CD4-positive, alpha-beta T cell treated with Interleukin-17A for 1 hour (primary cell): ENCODE data around the gene SMLR1.

Experiments
- DNase-seq: peaks from one replicate; pipeline ENCODE4 v3.0.0-alpha.2; 2020

SMLR1 gene

DNA sequence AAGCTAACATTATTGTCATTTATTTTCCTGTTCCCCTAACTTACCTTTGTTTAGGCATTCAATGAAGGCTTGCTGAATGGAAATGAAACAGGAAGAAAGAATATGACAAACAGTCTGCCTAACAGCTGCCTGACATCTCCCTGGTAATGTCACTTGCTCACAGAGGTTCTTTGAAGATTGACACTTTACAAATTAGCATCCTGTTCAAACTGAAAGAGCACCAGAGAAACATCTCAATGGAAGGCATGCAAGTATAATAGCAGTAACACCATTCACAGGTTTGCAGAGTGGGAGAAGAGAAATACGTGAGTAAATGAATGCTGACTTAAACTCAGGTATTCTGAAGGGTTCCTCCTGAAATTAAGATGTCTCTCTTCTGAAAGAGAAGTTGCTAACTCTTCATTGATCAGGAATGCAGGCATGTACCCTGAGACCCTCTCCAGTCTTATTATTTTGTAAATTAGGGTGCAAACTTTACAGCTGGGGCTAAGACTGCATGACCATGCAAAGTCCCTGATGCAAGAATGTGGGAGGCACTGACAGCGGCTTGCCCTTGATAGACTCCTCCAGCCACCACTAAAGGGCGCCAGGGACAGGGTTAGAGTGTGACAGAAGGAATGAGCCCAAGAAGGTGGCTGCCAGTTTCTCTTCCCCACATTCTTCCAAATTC lies 1.3 kb upstream of the SMLR1 start:
- no peak for DNase-seq

DNA sequence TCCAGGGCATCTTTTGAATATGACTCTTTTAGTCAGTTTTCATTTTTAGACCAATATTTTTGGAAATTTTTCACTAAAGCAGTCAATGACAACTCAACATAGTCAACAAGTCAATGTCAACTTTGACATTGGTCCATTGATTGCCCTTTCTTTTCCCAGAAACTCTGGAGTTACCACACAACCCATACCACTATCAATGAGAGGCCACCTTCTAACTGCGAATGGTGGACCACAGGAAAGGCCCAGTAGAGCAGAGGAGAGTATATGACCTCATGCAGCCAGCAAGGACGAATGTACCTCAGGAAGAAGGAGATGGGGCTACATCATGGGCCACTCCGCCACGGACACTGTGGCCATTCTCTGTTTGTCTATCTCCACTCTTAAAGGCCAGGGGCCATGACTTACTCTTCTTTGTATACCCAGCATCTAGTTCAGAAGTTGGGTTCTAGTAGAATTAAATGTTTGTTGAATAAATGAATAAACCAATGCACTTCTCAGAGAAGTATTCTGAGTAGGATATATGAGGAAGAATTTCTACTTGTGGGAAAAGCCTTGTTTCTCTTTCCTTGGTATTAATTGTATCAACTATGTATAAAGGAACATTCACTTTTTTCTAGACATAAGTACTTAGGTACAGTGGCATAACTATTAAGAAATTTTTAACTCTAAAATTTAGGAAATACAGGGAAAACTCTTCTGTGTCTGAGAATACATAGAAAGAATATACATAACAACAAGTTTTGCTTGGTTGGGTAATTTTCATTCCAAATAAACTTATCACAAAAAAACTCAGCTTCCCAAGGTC lies 562 bp upstream of the SMLR1 start:
- DNase-seq, result no peak

DNA sequence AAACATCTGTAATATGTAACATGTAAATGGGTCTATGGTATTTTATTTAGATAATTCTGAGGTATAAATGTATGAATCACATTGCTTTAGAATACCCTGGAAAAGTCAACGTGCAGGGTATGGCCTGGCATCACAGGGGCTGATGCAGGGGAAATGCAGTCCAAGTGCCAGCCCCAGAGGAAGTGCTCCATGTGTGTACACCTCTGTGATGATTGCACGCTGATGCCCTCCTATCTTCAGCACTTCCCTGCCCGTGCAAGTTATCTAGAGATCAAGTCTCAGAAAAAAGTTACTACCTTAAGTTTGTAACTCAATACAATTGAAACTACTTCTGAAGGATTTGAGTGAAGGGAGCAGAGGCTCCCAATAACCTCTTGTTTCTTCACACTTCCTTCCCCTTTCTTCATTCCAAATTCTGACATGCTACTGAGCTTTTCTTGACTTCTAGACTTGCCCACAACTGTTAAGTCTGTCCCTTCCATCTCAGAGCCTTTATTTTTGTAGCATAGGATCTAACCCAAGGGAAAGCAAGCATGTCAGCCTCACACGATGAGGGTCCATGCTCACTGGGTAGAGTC lies 2.2 kb downstream of the SMLR1 start:
- DNase-seq, result no peak

DNA sequence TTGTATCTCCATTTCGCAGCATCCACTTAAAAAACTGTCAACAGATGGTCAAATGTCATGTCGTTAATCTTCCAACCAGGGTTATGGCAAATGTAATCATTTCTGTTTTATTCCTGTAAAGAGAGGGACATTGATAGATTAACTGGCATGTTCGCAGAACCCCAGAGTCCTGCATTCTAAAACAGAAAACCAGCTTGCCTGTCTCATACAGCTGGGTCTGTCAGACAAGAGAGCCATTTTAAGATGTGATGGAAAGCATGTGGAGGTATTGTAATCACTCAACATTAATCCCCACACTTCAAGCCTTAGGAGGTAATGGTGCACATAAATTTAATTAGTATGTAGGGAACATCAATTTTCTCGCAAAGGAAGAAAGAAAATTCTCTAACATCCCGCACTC lies 4.4 kb downstream of the SMLR1 start:
- no peak for DNase-seq

DNA sequence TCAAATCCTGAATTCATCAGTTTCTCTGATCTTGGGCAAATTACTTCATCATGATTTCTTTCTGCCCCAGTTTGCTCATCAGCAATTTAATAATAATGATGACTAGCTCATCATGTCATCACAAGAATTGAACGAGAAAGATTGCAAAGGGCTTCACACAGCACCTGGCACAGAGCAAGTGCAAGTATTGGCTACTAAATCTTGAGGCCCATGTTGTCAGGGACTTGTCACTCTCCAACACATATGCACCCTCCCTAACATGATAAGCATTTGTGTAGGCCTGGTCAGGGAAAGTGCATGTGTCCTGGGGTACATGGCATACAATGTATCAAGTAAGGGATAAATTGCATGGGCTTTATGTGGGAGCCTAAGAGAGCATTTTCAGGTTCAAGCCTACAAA lies 6.4 kb downstream of the SMLR1 start:
- no peak for DNase-seq

DNA sequence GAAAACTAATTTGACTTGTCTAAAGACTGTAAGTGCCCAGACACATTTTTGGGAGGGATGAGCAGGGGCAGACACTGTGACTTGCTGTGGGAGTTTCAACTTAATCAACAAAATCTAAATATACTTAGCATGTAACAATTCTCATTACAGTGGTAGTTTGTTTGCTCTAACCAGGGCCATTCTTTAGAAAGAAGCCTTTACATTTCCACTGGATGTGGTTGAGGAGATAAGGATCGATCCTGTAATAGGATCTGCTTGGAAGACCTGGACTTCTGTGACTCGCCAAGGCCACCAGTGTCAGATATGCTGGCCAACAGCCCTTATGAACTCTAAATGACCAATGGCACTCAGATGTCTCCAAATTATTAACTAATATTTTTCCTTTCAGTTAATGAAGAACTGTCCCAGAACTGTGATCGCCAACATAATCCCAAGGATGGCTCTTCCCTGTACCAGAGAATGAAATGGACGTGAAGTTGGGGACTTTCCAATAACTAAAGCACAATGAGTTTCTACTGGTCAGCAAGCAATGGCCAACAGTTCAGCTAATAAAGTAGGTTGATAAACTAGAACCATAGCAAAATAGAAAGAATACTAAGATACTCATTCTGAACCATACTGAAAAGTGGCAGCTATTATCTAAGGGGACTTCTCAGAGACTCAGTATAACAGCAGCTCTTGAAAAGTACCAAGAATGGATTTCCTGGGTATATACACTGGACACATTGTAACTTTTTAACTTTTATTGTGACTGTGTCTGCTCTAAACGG lies 7.5 kb downstream of the SMLR1 start:
- DNase-seq, result no peak

DNA sequence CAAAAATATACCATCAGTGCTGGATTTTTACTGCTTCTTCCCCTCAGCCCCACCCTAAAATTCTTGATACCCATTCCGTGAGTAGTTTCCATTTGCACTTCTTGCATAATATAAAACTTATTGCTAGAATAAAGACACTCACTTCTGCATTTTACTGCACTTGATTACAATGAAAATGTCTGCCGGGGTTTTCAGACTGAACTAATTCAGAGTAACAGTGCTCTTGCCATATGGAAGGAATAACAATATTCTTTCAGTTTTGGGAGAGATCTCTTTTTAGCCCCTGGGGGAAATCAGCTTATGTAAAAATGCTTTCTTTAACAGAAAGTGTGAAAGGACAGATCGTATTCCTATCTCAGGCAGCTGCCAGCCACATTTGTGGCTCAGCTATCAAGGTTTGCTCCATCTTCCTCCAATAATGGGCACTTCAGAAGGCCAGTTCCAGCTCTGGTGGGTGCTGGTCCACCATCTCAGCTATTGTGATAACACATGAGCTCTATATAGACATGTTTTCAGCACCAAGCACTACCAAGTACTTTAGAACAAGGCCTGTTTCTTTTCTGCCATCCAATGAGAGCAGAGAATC lies 8.9 kb downstream of the SMLR1 start:
- DNase-seq, result no peak

DNA sequence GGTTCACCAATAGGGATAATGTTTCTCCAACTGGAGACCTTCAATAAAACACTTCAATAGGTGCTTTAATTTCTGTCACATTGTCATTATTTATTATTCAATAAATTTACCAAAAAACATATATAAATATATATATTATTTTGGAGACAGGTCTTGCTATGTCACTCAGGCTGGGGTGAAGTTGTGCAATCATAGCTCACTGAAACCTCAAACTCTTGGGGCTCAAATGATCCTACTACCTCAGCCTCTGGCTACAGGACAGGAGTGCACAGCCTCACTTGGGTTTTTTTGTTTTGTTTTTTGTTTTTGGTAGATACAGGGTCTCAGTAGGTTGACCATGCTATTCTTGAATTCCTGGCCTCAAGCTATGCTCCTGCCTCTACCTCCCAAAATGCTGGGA lies 9.9 kb downstream of the SMLR1 start:
- DNase-seq, result no peak

DNA sequence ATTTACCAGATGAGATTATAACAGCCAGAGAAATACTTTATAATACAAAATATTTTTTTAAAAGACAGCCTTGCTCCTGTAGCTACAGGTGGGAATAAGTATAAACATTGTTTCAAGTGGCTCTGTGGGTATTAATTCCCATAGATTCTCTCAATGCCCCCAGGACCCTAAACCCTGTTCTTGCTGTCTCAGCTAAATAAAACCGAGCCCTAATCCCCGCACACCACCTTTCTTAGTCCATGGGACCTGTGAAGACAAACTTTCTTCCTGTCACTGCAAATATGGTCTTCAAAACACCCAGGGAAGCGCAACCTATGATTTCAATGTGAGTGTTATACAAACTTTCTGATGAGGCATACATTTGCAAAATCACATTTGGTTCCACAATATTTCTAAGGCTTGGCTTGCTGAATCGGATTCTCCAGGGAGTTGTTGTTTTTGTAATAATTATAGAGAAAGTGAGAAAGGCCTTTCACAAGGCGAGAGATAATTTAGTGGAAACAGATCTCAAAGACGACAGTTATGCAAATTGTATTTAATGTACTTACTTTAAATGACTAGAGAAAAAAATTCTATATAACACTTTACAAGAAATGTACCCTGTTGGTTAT lies 11.1 kb downstream of the SMLR1 start:
- DNase-seq, result no peak

DNA sequence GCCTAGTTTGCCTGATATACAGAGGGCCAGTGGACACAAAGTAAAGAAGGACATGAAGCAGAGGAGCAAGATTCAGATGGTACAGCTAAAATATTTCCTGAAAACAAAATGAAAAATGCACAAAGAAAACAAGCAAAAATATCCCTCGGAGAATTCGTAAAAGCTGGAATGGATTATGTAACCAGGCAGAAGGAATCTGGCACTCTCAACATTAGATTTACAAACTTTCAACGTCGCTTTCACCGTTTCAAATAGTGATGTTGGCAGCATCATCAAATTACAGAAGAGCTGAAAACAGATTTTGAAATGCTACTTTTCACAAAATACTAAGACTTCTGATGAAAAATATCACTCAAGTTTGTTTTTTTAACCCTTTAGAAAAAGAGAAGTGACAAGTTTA lies 11.7 kb downstream of the SMLR1 start:
- DNase-seq, result no peak

DNA sequence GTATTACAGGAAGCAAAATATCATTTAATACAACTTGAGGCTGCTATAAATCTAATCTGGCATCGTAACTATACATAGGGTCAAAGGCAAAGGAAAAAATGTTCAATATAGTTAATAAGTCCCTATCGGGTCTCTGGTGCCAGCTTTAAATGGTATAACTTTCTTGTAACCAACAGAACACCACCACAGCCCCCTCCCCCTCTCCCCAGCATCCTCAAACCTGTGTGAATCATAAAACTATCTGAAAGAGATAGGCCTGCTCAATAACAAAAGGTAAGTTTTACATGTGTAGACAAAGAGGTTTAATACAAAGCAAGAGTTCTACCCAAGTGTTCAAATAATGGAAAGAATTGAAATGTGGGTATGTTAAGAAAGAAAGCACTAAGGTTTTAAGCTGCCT lies 12.2 kb downstream of the SMLR1 start:
- DNase-seq, result no peak

DNA sequence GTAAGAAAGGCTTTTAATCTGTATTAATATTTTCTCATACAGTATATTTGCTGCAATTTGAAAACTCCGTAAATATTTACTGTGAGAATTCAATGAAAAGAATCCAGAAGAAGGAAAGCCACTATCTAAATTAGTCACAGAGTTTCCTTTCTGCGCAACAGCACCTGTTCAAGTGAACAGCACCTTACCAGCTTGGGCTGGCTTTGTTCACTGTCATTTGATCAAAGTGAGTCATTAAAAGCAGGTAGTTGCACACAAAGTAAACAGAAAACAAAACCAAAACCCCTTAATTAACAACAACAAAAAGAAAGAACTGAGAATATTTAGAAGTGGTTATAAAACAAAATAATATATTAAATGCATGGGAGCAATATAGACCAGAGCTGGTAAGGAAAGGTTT lies 12.8 kb downstream of the SMLR1 start:
- no peak for DNase-seq

DNA sequence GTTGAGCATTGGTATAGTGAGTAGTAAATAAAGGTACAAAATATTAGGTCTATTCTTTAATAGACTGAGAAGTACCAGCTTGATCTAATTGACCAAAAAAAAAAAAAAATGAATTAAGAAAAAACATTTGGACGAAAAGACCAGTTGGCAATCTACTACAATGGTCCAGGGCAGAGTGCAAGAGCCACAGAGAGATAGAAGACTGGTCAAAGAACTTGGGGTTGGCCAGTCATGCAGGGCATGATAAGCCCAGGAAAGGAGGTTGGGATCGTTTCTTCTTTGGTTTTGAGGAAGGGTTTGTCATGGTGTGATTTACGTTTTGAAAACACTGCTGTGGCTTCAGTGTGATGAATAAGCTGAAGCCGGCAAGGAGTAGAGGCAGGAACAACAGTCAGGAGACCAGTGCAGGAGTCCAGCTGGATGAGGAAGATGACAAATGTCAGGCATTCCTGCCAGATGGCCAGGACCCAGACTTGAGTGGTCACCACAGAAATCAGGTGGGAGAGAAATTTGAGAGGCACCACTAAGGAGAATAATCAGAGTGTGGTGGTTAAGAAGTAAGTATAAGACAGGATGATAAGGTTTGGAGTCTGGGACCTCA lies 14.0 kb downstream of the SMLR1 start:
- DNase-seq, result no peak

DNA sequence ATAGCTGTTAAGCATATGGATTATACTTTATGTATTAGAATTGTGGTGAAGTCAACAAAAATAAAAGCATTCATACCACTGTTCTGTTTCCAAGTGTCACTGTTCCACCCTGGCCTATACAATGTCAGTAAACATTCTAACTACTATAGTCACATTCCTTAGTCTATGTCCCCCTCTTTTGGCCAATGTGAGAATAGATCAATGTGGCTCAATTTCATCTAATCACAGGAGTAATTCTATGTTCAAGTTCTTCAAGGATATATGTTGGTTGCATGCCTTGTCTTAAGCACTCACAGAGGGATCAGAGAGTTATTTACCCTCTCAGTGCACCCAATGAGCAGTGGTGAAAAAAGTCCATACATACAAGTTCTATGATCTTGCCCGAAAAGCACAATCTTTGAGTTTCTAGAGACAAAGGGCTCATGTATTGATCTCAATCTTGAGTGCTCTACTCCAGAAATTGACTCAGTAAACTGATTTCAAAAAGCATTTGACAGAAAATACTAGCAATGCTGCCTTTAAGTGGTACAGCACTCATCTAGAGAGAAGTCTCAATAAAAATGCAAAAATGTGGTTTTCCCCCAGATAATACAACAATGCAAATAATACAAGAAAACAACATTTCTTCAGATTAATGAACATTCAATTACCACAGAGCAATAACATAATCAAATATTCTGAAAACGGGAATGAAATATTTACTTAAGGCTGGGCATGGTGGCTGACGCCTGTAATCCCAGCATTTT lies 16.5 kb downstream of the SMLR1 start:
- peak; percentile 75 for DNase-seq

DNA sequence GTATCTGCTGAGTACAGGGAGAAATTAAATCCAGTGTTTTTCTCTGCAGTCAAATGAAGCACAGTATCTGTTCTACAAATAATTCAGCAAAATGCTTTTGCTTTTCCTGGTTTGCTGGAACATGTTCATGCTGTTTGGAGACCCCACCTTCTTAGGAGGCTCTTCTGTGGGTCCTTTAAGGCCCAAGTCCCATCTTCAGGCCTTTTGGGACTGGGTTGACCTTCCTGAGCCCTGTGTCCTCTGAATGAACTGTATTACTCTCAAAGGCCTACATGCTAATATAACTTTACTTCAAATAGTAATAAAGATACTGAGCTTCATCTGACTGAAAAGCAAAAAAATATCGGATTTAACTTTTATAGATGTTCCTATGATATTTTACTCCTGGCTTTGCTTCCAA lies 19.3 kb downstream of the SMLR1 start:
- DNase-seq, result no peak

DNA sequence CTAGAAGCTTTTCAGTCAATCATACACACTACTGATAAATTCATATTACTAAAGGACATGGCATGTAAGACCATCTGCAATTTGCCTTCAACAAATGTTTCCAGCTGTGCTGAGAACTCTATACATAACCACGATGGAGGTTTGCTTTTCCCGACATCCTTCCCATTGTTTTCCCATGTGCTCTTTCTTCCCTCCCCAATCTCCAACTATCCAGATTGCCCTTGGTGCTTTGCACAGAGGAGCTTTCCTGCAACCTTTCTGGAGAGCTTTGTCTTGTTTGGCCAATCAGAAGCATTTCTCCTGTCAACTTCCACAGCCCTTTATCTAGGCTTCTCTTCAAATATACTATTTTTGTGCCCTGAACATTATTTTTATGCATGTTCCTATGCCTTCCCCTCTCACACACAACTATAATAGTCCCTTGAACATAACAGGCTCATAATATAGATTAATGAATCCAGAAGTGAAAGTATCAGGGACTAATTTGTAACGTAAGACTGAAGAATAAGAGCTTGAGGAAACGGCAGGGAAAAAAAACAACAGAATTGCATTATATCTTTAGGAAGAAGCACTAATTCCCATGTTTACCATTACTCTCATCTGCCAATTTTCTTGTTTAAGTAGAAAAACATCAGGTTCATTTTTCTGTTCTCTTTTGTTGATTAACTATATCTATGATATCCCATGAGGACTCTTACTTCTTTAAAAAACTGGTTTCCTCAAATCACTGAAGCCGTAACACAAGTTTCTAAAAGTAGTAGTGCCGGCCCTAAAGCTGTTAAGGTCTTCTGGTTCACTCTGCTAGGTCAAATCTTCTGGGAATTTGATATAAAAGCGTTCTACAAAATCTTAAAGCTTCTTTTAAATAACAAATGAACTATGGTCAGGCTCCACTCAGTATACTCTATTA lies 20.1 kb downstream of the SMLR1 start:
- no peak for DNase-seq

DNA sequence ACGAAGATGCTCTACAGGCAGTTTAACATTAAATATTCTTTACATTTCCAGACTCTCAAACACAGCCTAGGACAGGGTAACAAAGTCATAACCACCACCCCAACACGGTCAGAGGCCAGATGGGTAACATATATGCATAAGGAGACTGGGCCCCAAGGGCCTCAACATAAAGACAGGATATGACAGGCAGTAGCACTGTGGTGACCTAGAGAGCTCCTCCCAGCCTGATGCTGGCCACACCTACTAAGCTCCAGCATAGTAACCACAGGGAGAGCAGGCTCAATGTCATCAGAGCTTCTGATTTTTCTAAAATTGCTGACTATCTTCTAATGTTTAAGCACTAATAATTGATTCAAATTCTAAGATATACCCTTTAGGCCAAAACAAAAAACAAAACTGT lies 21.7 kb downstream of the SMLR1 start:
- peak; percentile 35 for DNase-seq

DNA sequence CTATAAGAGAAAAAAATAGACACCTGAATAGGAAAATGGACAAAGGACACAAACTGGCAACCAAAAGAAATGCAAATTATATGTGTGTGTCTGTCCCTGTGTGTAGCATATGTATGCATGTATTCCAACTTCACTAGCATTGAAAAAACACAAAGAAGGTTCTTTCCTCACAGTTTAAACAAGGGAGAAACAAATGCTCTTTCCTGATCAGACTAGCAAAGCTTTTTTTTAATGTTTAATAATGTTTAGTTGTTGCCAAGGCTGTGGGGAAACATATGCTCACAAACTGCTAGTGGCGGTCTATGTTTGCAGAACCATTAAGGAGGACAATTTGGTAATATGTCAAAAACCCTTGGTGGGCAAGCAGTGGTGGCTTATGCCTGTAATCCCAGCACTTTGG lies 22.4 kb downstream of the SMLR1 start:
- no peak for DNase-seq

DNA sequence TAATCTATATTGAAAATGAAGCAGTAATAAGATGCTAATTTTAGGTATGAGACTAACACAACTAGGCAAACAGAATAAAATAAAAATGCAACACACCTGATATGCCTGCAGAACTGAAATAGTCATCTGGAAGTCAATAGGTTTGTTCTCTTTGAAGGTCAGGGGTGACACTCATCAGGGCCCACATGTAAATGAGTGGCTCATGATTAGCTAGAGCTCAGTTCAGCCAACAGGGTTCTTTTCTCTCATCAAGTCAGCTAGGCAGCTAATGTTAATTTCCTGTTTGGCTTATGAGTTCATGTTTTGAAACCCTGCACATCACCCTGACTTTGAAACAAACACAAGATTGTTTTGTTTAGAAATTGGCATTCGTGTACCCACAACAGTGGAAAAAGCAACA lies 23.8 kb downstream of the SMLR1 start:
- DNase-seq, result no peak

DNA sequence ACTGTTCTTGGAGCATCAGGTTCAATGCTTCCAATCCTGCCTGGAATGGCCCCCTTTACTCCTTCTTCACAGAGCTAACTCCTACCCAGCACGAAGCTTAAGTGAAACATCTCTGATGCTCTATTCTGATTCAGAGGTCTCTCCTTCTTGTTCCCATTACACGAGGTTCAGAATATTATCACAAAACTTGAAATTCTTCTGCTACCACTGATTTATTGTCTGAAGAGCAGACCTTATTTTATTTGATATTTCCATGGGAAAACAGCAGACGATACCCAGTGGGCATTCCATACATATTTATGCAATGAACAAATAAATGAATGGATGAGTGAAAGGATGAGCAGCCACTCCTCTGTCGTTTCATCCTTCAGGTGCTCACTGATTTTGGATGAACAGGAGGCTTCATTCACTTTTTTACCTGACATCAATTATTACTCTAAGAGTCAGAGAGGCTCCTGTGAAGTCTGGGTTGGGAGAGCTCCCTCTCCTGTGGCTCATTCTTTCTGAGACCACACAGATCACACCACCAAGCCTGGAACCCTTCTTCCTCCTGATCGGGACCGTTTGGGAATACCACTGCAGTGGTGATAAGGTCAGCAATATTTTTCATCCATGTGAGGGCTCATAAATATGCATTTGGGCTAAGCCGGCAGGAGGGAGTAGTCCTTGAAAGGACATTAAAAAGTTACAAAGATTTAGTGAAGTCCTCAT lies 25.8 kb downstream of the SMLR1 start:
- DNase-seq, result no peak
